Measurements from ENCODE around the gene ISCU.

The ISCU gene

GRCh38 chr12:108517288-108518100 is 44.9 kb upstream of the ISCU start:
- no peak for DNase-seq (ENCODE audit: low read depth, low spot score)
- no peak overlapping the region for H3K4me3 ChIP-seq (ENCODE audit: low read depth, low read length)
- no peak for TF ChIP-seq CTCF (IDR thresholded peaks at IDR 0.05; ENCODE audit: low read depth, low read length)
- in situ Hi-C loops (cut with HindIII; ENCODE audit: low sequenced_read_pairs): no loop called here

- H3K4me3 ChIP-seq (ENCODE audit: low read depth, low read length): no peak overlapping the region
- TF ChIP-seq CTCF (IDR thresholded peaks at IDR 0.05; ENCODE audit: low read depth, low read length): no peak
- in situ Hi-C loops (cut with HindIII; ENCODE audit: low sequenced_read_pairs): no loop called here
- DNase-seq (ENCODE audit: low read depth, low spot score): no peak
Observed at GRCh38 chr12:108518101-108518715, 44.2 kb upstream of the ISCU start.

- in situ Hi-C loops (cut with HindIII; ENCODE audit: low sequenced_read_pairs): no loop called here
- TF ChIP-seq CTCF (IDR thresholded peaks at IDR 0.05; ENCODE audit: low read depth, low read length): no peak
- no peak for DNase-seq (ENCODE audit: low read depth, low spot score)
Observed at GRCh38 chr12:108518716-108519496, 43.5 kb upstream of the ISCU start.

GRCh38 chr12:108519558-108519957 is 42.8 kb upstream of the ISCU start:
- no peak overlapping the region for H3K4me3 ChIP-seq (ENCODE audit: low read depth, low read length)
- TF ChIP-seq CTCF (IDR thresholded peaks at IDR 0.05; ENCODE audit: low read depth, low read length): no peak
- no peak for DNase-seq (ENCODE audit: low read depth, low spot score)
- in situ Hi-C loops (cut with HindIII; ENCODE audit: low sequenced_read_pairs): no loop called here

More at GRCh38 chr12:108518716-108519496, 43.5 kb upstream of the ISCU start:
- no peak overlapping the region for H3K4me3 ChIP-seq (ENCODE audit: low read depth, low read length)

GRCh38 chr12:108523365-108523764 is 39.0 kb upstream of the ISCU start:
- no peak overlapping the region for H3K4me3 ChIP-seq (ENCODE audit: low read depth, low read length)
- no peak for TF ChIP-seq CTCF (IDR thresholded peaks at IDR 0.05; ENCODE audit: low read depth, low read length)
- DNase-seq (ENCODE audit: low read depth, low spot score): no peak
- in situ Hi-C loops (cut with HindIII; ENCODE audit: low sequenced_read_pairs): no loop called here

- TF ChIP-seq CTCF (IDR thresholded peaks at IDR 0.05; ENCODE audit: low read depth, low read length): no peak
- DNase-seq (ENCODE audit: low read depth, low spot score): peak; percentile 10
- H3K4me3 ChIP-seq (ENCODE audit: low read depth, low read length): no peak overlapping the region
- in situ Hi-C loops (cut with HindIII; ENCODE audit: low sequenced_read_pairs): no loop called here
Observed at GRCh38 chr12:108525681-108526080, 36.7 kb upstream of the ISCU start.
